AG04450 (cell line): ENCODE data around the gene ZRSR2. TPM values are rescaled to one million over a fixed set of nuclear protein-coding genes. Genes with fewer than 3 reads are reported as not detected.
"Not testable (repeated sequence)": the region's sequence is repeated elsewhere in the genome, so short reads cannot be mapped to it uniquely, and the experiment has no call there.

Source experiments
- CTCF ChIA-PET: fragments of 300-600, 350-600 bp; formaldehyde crosslinking; extraction: SDS; loops from one replicate; lab custom pipeline; 2022; ENCODE audit warnings: antibody characterized with exemption, inconsistent platforms; lab: Charles Lee
- POLR2A ChIA-PET: fragments of 350-600 bp; formaldehyde crosslinking; extraction: SDS; loops from one replicate; lab custom pipeline; 2021; ENCODE audit warnings: antibody characterized with exemption, inconsistent platforms; lab: Yijun Ruan, JAX
- DNase-seq: peaks from one replicate; pipeline ENCODE4 v3.0.0-alpha.2; 2011; ENCODE audit warnings: low read depth, low spot score
- H3K27ac ChIP-seq: one replicate; pipeline ENCODE4 v1.5.1; 2012; ENCODE audit warnings: low read depth, low read length, control low read depth
- H3K27me3 ChIP-seq: one replicate; pipeline ENCODE4 v1.6.0; 2012; ENCODE audit warnings: low read length; ENCODE audit not compliant: control insufficient read depth, insufficient read depth
- H3K4me3 ChIP-seq: 2 replicates; pipeline ENCODE4 v1.5.1; 2011; ENCODE audit warnings: mild to moderate bottlenecking, low read depth, low read length, control low read depth
- H3K9me3 ChIP-seq: 2 replicates; pipeline ENCODE4 v1.5.1; 2012; ENCODE audit warnings: low read length; ENCODE audit not compliant: control insufficient read depth, insufficient read depth
- polyA plus RNA-seq: library from polyadenylated mRNA; depleted of rRNA; stranded (reverse); fragments of >200 nt; gene quantifications from 2 replicates; pipeline ENCODE4 v1.2.3, GENCODE V29; 2011
- TF ChIP-seq, protein P1 (sequence below): IDR thresholded peaks from 2 replicates; pipeline ENCODE4 v1.5.1; 2011; ENCODE audit warnings: low read depth, low read length, control low read depth, inconsistent platforms

ZRSR2 gene
- polyA plus RNA-seq, 1 experiment: 7.7 TPM

DNA sequence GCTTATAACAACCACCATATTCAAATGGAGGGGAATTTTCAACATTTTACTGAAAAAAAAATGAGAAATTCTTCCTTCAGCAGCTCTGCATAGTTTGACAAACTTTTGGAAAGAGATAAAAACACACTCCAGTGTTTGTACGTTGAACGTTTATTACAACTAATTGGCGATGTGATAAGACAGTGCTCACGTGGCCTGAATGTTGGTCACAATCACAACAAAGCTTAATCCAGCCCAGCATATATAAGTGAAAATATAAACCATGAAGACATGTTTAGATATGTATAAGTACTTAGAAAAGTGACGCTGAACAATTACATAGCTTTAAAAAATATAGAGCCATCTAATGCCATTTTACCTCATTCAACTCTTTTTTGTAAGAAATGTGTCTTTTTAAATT is 35.7 kb downstream of the ZRSR2 start:
- ChIA-PET CTCF (no interaction called here), POLR2A (no interaction called here)
- no peak overlapping the region for H3K4me3 ChIP-seq
- no peak for DNase-seq
- H3K27ac ChIP-seq: no peak overlapping the region
- no peaks in the 10 kb centered on the region for H3K27me3 ChIP-seq
- H3K9me3 ChIP-seq: no peaks in the 10 kb centered on the region
- TF ChIP-seq, protein P1, sequence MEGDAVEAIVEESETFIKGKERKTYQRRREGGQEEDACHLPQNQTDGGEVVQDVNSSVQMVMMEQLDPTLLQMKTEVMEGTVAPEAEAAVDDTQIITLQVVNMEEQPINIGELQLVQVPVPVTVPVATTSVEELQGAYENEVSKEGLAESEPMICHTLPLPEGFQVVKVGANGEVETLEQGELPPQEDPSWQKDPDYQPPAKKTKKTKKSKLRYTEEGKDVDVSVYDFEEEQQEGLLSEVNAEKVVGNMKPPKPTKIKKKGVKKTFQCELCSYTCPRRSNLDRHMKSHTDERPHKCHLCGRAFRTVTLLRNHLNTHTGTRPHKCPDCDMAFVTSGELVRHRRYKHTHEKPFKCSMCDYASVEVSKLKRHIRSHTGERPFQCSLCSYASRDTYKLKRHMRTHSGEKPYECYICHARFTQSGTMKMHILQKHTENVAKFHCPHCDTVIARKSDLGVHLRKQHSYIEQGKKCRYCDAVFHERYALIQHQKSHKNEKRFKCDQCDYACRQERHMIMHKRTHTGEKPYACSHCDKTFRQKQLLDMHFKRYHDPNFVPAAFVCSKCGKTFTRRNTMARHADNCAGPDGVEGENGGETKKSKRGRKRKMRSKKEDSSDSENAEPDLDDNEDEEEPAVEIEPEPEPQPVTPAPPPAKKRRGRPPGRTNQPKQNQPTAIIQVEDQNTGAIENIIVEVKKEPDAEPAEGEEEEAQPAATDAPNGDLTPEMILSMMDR: no peak

DNA sequence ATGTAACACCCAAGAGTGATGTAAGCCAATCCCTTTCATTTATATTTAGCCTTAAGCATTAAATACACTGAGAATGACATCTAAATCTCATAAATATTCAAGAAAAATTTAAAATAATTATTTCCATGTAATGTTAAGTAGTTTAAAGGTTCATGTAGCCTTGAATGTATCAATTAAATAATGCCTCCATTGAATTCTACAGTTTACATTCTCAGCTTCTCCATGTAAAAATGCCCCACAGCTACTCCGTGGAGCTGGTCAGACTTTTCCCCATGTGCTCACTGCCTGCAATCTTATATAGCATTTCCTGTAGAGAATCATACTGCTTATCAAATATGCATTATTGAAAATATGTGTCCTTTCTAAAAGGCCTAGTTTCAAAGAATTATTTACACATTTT is 38.9 kb downstream of the ZRSR2 start:
- POLR2A ChIA-PET: no interaction called here
- H3K9me3 ChIP-seq: no peaks in the 10 kb centered on the region
- DNase-seq: no peak
- CTCF ChIA-PET: interaction anchor here (0.7 kb wide), 1 partner anchor 608 kb away, joined by 3 read pairs; no protein-coding TSS in a partner anchor
- no peak overlapping the region for H3K27ac ChIP-seq
- TF ChIP-seq, protein P1: no peak
- no peaks in the 10 kb centered on the region for H3K27me3 ChIP-seq
- no peak overlapping the region for H3K4me3 ChIP-seq

DNA sequence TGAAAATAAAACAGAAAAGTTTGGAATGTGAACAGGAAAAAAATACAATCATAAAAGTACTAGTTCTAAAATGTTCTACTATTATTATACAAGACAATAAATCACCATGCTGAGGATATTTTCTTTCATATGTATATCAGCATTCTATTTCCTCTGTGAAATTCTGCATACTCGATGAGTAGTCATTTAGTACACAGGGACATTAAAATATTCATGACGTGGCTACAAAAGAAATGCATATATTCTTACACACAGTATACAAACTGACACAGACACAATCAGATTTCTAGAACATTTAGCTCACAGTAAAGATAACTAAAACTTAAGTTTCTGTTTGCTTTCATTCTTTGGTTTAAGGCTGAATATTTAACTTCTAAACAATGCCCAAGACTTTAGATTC is 41.1 kb downstream of the ZRSR2 start:
- CTCF ChIA-PET: interaction anchor here (0.7 kb wide), 1 partner anchor 11 kb away, joined by 3 read pairs; no protein-coding TSS in a partner anchor

DNA sequence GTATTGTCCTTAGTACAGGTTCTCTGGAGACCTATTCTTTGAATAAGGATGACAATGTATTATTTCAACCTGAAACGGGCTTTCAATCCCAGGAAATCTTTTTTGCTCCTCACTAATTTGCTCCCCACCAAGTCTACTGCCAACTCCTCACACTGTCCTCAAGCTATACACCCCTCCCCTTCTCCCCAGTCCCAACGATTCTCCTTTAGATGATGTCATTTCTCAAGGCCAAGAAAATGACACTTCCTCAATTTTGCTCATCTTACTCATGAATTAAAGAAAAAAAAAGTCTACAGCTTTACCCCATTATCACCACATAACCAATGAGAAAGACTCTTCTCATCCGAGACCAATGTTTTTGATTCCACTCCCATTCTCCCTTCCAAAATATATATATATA is 43.8 kb downstream of the ZRSR2 start:
- ChIA-PET POLR2A (no interaction called here), CTCF (no interaction called here)
- no peaks in the 10 kb centered on the region for H3K9me3 ChIP-seq
- H3K27me3 ChIP-seq: no peaks in the 10 kb centered on the region
- no peak overlapping the region for H3K27ac ChIP-seq
- DNase-seq: no peak
- no peak overlapping the region for H3K4me3 ChIP-seq
- TF ChIP-seq, protein P1: no peak

More for the DNA sequence above, 41.1 kb downstream of the ZRSR2 start:
- H3K27ac ChIP-seq, H3K4me3 ChIP-seq, DNase-seq, H3K9me3 ChIP-seq, POLR2A ChIA-PET, H3K27me3 ChIP-seq: not testable (repeated sequence)

DNA sequence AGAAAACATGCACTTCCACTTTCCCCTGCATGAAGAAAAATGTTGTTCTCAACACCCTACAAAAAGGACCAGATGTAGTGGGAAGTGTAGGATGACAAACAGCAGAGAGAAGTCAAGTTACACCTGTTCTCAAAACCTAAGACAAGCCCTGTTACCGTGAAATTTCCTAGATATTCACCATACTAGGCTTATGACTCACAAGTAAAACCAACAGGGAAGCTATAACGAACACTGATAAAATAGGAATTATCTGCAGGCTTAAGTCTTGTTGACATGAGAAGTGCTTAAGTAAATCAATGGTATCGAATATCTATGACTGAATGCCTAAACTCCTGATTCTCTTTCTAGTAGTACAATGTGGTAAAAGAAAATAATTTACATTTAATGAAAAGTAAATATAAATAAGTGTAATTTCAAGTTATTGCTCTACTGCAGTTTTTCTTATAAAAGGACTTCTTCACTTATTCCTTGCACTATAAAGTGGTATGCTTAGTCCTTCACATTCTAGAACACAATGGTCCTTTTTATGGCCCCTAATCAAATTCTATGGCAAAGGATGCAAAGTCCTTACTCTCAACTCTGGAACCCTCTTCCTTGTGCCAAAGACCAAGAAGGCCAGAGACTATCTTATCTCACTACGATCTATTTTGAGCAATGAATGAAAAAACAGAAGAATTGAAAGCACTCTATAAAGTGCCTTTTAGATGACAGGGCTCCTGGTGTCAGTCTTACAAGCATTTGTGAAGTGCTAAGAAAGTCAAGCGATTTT is 44.7 kb downstream of the ZRSR2 start:
- ChIA-PET POLR2A (no interaction called here), CTCF (no interaction called here)
- no peak overlapping the region for H3K4me3 ChIP-seq
- no peak for DNase-seq
- TF ChIP-seq, protein P1: no peak
- H3K27ac ChIP-seq: no peak overlapping the region
- H3K27me3 ChIP-seq: no peaks in the 10 kb centered on the region
- H3K9me3 ChIP-seq: no peaks in the 10 kb centered on the region
